ENCODE data around the gene L3MBTL4.

DNA sequence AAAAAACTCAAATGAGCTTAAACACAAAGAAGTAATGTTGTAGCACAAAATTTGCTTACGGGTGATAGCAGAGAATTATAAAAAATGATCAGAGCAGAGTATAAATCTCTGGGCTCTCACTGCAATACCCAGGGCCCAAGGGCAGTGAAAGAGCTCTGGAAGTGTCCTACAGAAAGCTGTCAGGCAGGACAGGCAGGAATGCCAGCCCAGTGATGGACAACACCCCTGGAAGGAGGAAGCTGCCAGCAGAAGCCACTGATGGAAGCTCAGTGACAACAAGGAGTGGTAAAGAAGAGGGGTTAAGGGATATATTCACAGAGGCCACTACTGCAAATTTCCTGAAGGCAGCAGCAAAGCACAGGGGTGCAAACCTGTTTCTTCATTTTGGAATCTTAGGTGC is 214.9 kb downstream of the L3MBTL4 start:
- TF ChIP-seq EP300 (IDR thresholded peaks at IDR 0.05) (no peak), CTCF (IDR thresholded peaks at IDR 0.05) (no peak), POLR2A (IDR thresholded peaks at IDR 0.05) (no peak)
